ENCODE results near the gene ZNF770.

DNA sequence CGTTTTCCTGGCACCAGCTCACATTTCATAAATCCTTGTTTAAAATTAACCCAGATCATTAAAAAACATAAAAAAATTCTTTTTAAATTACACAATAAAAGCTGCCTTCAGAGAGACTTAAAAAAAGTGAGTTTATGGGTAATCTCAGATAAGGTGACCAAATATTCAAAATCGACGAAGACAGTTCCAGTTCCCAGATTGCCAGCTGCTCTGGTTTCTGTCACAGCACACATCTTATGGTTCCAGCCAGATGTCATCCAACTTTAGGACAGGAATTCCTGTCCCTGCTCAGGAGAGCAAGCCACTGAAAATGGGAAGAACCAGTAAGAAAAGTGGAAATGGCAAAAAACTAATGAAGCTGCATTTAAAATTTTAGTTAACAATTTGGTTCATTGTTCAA is 15.8 kb upstream of the ZNF770 start:
- TF ChIP-seq ZNF302 (tag by site-specific recombination; IDR thresholded peaks at IDR 0.05; ENCODE audit: low read depth) (no peak), ZNF24 (tag by site-specific recombination; IDR thresholded peaks at IDR 0.05) (no peak), ZNF423 (tag by site-specific recombination; IDR thresholded peaks at IDR 0.05) (no peak)
- TF ChIP-seq, protein P1, sequence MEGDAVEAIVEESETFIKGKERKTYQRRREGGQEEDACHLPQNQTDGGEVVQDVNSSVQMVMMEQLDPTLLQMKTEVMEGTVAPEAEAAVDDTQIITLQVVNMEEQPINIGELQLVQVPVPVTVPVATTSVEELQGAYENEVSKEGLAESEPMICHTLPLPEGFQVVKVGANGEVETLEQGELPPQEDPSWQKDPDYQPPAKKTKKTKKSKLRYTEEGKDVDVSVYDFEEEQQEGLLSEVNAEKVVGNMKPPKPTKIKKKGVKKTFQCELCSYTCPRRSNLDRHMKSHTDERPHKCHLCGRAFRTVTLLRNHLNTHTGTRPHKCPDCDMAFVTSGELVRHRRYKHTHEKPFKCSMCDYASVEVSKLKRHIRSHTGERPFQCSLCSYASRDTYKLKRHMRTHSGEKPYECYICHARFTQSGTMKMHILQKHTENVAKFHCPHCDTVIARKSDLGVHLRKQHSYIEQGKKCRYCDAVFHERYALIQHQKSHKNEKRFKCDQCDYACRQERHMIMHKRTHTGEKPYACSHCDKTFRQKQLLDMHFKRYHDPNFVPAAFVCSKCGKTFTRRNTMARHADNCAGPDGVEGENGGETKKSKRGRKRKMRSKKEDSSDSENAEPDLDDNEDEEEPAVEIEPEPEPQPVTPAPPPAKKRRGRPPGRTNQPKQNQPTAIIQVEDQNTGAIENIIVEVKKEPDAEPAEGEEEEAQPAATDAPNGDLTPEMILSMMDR (tag by site-specific recombination; IDR thresholded peaks at IDR 0.05) = no peak
- TF ChIP-seq, protein P2, sequence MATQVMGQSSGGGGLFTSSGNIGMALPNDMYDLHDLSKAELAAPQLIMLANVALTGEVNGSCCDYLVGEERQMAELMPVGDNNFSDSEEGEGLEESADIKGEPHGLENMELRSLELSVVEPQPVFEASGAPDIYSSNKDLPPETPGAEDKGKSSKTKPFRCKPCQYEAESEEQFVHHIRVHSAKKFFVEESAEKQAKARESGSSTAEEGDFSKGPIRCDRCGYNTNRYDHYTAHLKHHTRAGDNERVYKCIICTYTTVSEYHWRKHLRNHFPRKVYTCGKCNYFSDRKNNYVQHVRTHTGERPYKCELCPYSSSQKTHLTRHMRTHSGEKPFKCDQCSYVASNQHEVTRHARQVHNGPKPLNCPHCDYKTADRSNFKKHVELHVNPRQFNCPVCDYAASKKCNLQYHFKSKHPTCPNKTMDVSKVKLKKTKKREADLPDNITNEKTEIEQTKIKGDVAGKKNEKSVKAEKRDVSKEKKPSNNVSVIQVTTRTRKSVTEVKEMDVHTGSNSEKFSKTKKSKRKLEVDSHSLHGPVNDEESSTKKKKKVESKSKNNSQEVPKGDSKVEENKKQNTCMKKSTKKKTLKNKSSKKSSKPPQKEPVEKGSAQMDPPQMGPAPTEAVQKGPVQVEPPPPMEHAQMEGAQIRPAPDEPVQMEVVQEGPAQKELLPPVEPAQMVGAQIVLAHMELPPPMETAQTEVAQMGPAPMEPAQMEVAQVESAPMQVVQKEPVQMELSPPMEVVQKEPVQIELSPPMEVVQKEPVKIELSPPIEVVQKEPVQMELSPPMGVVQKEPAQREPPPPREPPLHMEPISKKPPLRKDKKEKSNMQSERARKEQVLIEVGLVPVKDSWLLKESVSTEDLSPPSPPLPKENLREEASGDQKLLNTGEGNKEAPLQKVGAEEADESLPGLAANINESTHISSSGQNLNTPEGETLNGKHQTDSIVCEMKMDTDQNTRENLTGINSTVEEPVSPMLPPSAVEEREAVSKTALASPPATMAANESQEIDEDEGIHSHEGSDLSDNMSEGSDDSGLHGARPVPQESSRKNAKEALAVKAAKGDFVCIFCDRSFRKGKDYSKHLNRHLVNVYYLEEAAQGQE (tag by site-specific recombination; IDR thresholded peaks at IDR 0.05) = no peak
